Ectodermal cell (in vitro differentiated cells): ENCODE data around the gene UNC5B.

Source experiments
- H3K27ac ChIP-seq: 2 replicates; pipeline ENCODE4 v1.7.0; 2013; ENCODE audit warnings: mild to moderate bottlenecking, low read depth, low read length; ENCODE audit not compliant: insufficient read depth, poor library complexity, severe bottlenecking
- H3K27me3 ChIP-seq: 2 replicates; pipeline ENCODE4 v1.7.0; 2013; ENCODE audit warnings: mild to moderate bottlenecking, low read length; ENCODE audit not compliant: insufficient read depth, control insufficient read depth, poor library complexity, severe bottlenecking
- H3K36me3 ChIP-seq: one replicate; pipeline ENCODE4 v1.7.0; 2013; ENCODE audit warnings: low read length; ENCODE audit not compliant: control insufficient read depth, insufficient read depth
- H3K4me1 ChIP-seq: one replicate; pipeline ENCODE4 v1.7.0; 2013; ENCODE audit warnings: low read length; ENCODE audit not compliant: control insufficient read depth, insufficient read depth
- H3K4me3 ChIP-seq: 2 replicates; pipeline ENCODE4 v1.7.0; 2013; ENCODE audit warnings: low read depth, low read length, control low read depth; ENCODE audit not compliant: insufficient read depth
- H3K9me3 ChIP-seq: 2 replicates; pipeline ENCODE4 v1.7.0; 2013; ENCODE audit warnings: mild to moderate bottlenecking, low read length, moderate library complexity; ENCODE audit not compliant: control insufficient read depth
- WGBS, 2 experiments: methylation state at CpG; one replicate each; pipeline ENCODE4 v1.1.7; 2013; ENCODE audit warnings: missing lambda C conversion rate in 2 of 2; 5-methylcytosine and 5-hydroxymethylcytosine counted together

UNC5B gene

GRCh38 chr10:71253981-71254818 lies 41.8 kb downstream of the UNC5B start:
- Histone ChIP-seq H3K4me3 (no peak overlapping the region), H3K9me3 (no peaks in the 10 kb centered on the region), H3K27me3 (no peaks in the 10 kb centered on the region), H3K27ac (no peak overlapping the region), H3K36me3 (no peaks in the 10 kb centered on the region), H3K4me1 (peaks cover 15% of the 10 kb centered on the region)
- WGBS, 2 experiments: 59 to 63% methylated on average over 17 of the region's 17 CpGs

DNA sequence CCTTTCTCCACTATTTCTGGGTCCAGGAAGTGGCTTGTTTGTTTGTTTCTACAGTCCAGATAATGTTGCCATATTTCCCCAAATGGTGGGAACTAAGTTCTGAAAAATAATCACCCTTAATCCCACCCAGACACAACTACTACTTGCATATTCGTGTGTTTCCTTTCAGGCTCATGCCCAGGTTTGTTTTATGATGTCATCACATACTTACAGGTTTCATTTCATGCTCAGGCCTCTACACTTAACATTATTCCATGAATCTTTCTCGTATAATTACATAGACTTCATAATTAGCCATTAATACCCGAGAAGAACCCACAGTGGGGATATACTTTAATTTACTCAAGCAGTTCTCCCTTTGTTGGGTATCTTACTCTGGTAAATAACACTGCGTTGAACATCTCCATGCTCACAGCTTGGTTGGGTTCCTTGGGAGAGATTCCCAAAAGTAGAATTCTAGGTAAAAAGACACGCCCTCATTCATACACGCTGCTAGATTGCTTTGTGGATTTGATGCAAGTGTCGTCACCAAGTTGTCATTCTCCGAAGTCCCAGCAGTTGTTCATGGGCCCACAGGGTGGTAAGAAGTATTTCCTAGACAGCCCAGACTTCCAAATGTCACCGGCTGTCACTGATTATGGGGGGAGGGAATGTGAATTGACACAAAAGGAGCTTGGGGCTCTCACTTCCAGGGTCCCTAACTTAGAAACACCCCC lies 42.6 kb downstream of the UNC5B start:
- Histone ChIP-seq H3K27me3 (no peaks in the 10 kb centered on the region), H3K36me3 (no peaks in the 10 kb centered on the region), H3K4me3 (no peak overlapping the region), H3K4me1 (peaks cover 23% of the 10 kb centered on the region), H3K27ac (no peak overlapping the region), H3K9me3 (no peaks in the 10 kb centered on the region)
- 90 to 92% methylated on average over 9 of the region's 9 CpGs for WGBS, 2 experiments

DNA sequence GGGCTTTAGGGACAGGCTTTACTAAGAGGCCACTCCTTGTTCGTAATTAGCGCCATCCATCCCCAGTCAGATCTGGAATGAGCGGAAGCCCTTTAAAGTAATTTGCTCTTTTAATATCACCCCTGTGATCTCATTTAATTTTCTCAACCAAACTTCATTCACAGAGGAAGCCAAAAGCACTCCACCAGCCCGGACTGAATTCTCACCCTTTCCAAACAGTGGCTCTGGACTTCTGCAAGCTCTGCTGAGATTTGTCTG lies 43.1 kb downstream of the UNC5B start:
- no peak overlapping the region for H3K4me3 ChIP-seq
- no peaks in the 10 kb centered on the region for H3K27me3 ChIP-seq
- WGBS, 2 experiments: 85 to 89% methylated on average over 4 of the region's 4 CpGs
- H3K9me3 ChIP-seq: no peaks in the 10 kb centered on the region
- H3K36me3 ChIP-seq: no peaks in the 10 kb centered on the region
- no peak overlapping the region for H3K27ac ChIP-seq
- H3K4me1 ChIP-seq: peaks cover 27% of the 10 kb centered on the region

- Histone ChIP-seq H3K4me1 (peaks cover 33% of the 10 kb centered on the region), H3K36me3 (no peaks in the 10 kb centered on the region), H3K9me3 (no peaks in the 10 kb centered on the region), H3K27ac (no peak overlapping the region), H3K27me3 (no peaks in the 10 kb centered on the region), H3K4me3 (no peak overlapping the region)
- 81 to 85% methylated on average over 17 of the region's 17 CpGs for WGBS, 2 experiments
These were observed 43.7 kb downstream of the UNC5B start for GRCh38 chr10:71255808-71256660.

DNA sequence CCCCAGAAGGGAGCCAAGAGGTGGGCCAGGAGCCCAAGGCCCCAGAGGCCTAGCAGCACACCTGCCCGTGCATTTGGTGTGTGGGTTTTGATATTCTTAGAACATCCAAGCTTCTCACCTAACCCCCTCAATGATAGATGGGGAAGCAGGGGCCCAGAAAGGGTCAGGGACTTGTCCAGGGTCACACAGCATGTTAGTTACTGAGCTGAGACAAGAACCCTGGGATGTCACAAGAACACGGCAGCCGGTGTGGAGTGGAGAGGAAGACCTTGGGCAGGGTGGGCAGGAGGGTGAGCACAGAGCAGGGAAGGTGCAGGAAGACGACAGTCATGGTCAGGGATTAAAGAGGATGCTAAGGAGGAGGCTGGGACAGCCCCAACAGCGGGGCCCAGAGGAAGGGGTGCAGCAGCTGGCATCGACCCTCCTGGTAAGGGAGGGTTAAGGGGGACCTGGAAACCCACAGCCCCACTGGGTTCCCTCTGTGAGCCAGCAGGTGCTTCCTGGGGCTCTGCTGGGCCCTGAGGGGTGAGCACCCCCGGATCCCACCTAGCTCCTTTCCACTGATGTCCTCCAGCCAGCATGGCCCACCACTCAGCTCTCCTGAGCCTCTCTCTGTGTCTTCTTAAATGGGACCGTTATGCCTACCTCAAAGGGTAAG lies 44.4 kb downstream of the UNC5B start:
- Histone ChIP-seq H3K27ac (no peak overlapping the region), H3K36me3 (no peaks in the 10 kb centered on the region), H3K9me3 (no peaks in the 10 kb centered on the region), H3K27me3 (no peaks in the 10 kb centered on the region), H3K4me3 (no peak overlapping the region), H3K4me1 (peaks cover 39% of the 10 kb centered on the region)
- 96 to 97% methylated on average over 8 of the region's 8 CpGs for WGBS, 2 experiments

DNA sequence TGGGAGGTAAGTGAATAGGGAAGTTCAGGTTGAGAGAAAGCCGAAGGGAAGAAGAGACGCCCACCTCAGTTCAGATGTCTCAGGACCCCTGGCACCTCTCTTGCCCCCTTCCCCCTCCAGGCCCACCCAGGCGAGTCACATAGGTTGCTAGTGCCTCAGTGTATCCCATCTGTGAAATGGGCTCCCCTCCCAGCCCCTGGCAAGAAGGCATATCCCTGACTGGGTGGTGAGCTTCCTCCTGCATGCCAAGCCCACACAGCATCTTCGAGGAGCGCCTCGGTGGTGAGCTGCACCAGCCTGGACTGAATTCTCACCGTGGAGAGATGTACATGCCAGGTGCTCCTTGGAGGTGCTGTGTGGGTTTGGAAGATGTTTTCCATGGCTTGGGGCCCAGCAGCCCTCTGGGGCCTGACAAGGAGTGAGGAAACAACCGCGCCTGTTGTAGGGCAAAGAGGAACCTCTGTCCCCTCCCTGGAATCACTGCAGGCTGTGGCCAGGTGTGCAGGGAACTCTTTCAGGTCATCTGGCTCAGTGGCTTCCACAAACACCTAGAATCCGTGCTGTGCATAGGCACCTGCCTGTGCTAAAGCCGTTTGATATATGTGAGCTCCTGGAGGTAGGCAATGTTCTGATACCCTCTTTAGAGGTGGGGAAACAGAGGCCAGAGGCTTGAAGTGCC lies 45.1 kb downstream of the UNC5B start:
- Histone ChIP-seq H3K4me3 (no peak overlapping the region), H3K9me3 (no peaks in the 10 kb centered on the region), H3K36me3 (no peaks in the 10 kb centered on the region), H3K4me1 (peaks cover 42% of the 10 kb centered on the region), H3K27me3 (no peaks in the 10 kb centered on the region), H3K27ac (no peak overlapping the region)
- WGBS, 2 experiments: 91 to 94% methylated on average over 11 of the region's 11 CpGs

DNA sequence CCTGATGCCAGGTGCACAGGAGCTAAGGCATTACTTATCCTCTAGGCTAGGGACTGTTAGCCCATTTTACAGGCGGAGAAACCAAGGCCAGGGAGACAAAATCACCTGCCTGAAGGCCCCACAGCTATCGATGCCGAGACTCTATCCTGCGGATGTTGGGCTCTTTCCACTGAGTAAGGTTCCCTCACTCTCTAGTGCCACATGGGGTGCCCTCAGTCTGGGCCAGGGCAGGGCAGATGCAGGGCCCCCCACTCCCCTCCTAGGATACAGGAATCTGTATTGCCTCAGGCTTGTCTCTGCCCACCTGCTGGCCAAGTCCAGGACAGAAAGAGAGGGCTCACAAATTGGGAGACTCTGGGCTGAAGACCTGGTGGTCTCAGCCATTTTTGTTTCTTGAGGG lies 45.7 kb downstream of the UNC5B start:
- Histone ChIP-seq H3K36me3 (no peaks in the 10 kb centered on the region), H3K9me3 (no peaks in the 10 kb centered on the region), H3K27ac (no peak overlapping the region), H3K27me3 (no peaks in the 10 kb centered on the region), H3K4me3 (no peak overlapping the region), H3K4me1 (peaks cover 46% of the 10 kb centered on the region)
- 95% methylated on average over 4 of the region's 4 CpGs for WGBS, 2 experiments

- no peaks in the 10 kb centered on the region for H3K36me3 ChIP-seq
- no peaks in the 10 kb centered on the region for H3K9me3 ChIP-seq
- no peak overlapping the region for H3K4me3 ChIP-seq
- no peak overlapping the region for H3K27ac ChIP-seq
- WGBS, 2 experiments: 87 to 90% methylated on average over 9 of the region's 9 CpGs
- H3K4me1 ChIP-seq: peaks cover 46% of the 10 kb centered on the region
- no peaks in the 10 kb centered on the region for H3K27me3 ChIP-seq
These were observed 46.2 kb downstream of the UNC5B start for GRCh38 chr10:71258446-71259145.

DNA sequence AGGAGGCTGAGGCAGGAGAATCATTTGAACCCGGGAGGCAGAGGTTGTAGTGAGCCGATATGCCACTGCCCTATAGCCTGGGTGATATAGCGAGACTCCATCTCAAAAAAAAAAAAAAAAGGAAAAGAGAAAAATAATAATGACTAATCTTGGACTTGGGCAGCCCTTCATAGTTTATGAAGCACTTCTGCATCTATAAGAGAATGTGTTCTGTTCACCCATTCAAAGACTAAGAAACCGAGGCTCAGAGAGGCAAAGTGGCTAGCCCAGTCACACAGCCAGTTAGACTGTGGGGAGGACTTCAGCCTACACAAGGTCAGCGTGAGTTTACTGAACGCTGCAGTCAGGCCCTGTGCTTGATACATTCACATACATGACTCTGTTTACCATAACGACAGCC lies 46.9 kb downstream of the UNC5B start:
- 95% methylated on average over 7 of the region's 7 CpGs for WGBS, 2 experiments
- Histone ChIP-seq H3K27ac (no peak overlapping the region), H3K4me1 (peaks cover 43% of the 10 kb centered on the region), H3K36me3 (no peaks in the 10 kb centered on the region), H3K9me3 (no peaks in the 10 kb centered on the region), H3K4me3 (no peak overlapping the region), H3K27me3 (no peaks in the 10 kb centered on the region)
